Endodermal cell (in vitro differentiated cells): ENCODE data around the gene ZNF785. TPM values are rescaled to one million over a fixed set of nuclear protein-coding genes. Genes with fewer than 3 reads are reported as not detected.
"Not testable (repeated sequence)": the region's sequence is repeated elsewhere in the genome, so short reads cannot be mapped to it uniquely, and the experiment has no call there.

Experiments used
- DNase-seq: peaks from one replicate; pipeline ENCODE4 v3.0.0-alpha.2; 2017
- H3K27ac ChIP-seq: 2 replicates; pipeline ENCODE4 v1.5.1; 2013; ENCODE audit warnings: mild to moderate bottlenecking, low read depth, low read length, moderate library complexity
- H3K27me3 ChIP-seq: 2 replicates; pipeline ENCODE4 v1.6.1; 2013; ENCODE audit warnings: mild to moderate bottlenecking, low read length, moderate library complexity; ENCODE audit not compliant: insufficient read depth, control insufficient read depth, poor library complexity, severe bottlenecking
- H3K36me3 ChIP-seq: 2 replicates; pipeline ENCODE4 v1.7.0; 2013; ENCODE audit warnings: mild to moderate bottlenecking, low read length, moderate library complexity; ENCODE audit not compliant: control insufficient read depth, insufficient read depth
- H3K4me1 ChIP-seq: one replicate; pipeline ENCODE4 v1.7.0; 2013; ENCODE audit warnings: low read length; ENCODE audit not compliant: control insufficient read depth, insufficient read depth
- H3K4me3 ChIP-seq: 2 replicates; pipeline ENCODE4 v1.5.1; 2013; ENCODE audit warnings: mild to moderate bottlenecking, low read length, moderate library complexity
- H3K9ac ChIP-seq: 2 replicates; pipeline ENCODE4 v1.6.1; 2013; ENCODE audit warnings: mild to moderate bottlenecking, low read length, moderate library complexity; ENCODE audit not compliant: poor library complexity, severe bottlenecking; ENCODE audit errors: extremely low read depth
- H3K9me3 ChIP-seq: 2 replicates; pipeline ENCODE4 v1.6.1; 2013; ENCODE audit warnings: mild to moderate bottlenecking, low read length, moderate library complexity; ENCODE audit not compliant: control insufficient read depth
- H3K27ac Mint-ChIP-seq: 2 replicates; pipeline ENCODE4 v1.8.0; 2020; ENCODE audit warnings: mixed read lengths
- H3K27me3 Mint-ChIP-seq: 2 replicates; pipeline ENCODE4 v1.8.0; 2021; ENCODE audit warnings: mild to moderate bottlenecking, mixed read lengths; ENCODE audit not compliant: insufficient read depth
- H3K36me3 Mint-ChIP-seq: 2 replicates; pipeline ENCODE4 v1.8.0; 2020; ENCODE audit warnings: low read depth, mixed read lengths
- H3K4me1 Mint-ChIP-seq: 2 replicates; pipeline ENCODE4 v1.8.0; 2020; ENCODE audit warnings: mixed read lengths
- H3K4me3 Mint-ChIP-seq: 2 replicates; pipeline ENCODE4 v1.8.0; 2020; ENCODE audit warnings: mild to moderate bottlenecking, moderate library complexity, mixed read lengths
- H3K9me3 Mint-ChIP-seq: 2 replicates; pipeline ENCODE4 v1.8.0; 2020; ENCODE audit warnings: mild to moderate bottlenecking, mixed read lengths
- CTCF ChIP-seq: fragments of 200-600 bp; sonication (generic); conservative IDR thresholded peaks from 2 replicates; pipeline ENCODE4 v1.5.0; 2021; ENCODE audit warnings: antibody characterized with exemption, mild to moderate bottlenecking
- WGBS, 2 experiments: methylation state at CpG; one replicate each; pipeline versions ENCODE4 v1.1.5 to v1.1.7; 2013; ENCODE audit warnings: missing lambda C conversion rate in 2 of 2, mixed read lengths in 1 of 2; ENCODE audit not compliant: insufficient coverage in 1 of 2, insufficient read length in 1 of 2; 5-methylcytosine and 5-hydroxymethylcytosine counted together
- total RNA-seq, 2 donors: library from RNA; stranded (reverse); fragmentation: NEBNext Ultra II Directional in 1 of 2; extraction: Animal tissue kit (Norgen Biotek cat#: 25700) in 1 of 2; gene quantifications; 2 replicates in 1 of 2; 3 replicates in 1 of 2; pipeline ENCODE4 v1.2.1, GENCODE V29; 2021

Gene ZNF785
- total RNA-seq, 2 donors from 2014 or later = 22.5 to 24.0 TPM

GRCh38 chr16:30539000-30539964 lies 46.2 kb downstream of the ZNF785 start:
- 95 to 98% methylated on average over 5 to 8 of the region's 8 CpGs for WGBS, 2 experiments
- H3K9ac ChIP-seq = no peak overlapping the region
- no peaks in the 10 kb centered on the region for H3K27me3 ChIP-seq
- peaks cover 4% of the 10 kb centered on the region for H3K9me3 ChIP-seq
- no peak overlapping the region for H3K27ac ChIP-seq
- H3K4me3 ChIP-seq = no peak overlapping the region
- peaks cover 31% of the 10 kb centered on the region for H3K4me1 Mint-ChIP-seq
- H3K4me1 ChIP-seq = peaks cover under 1% of the 10 kb centered on the region
- H3K9me3 Mint-ChIP-seq = no peaks in the 10 kb centered on the region
- H3K4me3 Mint-ChIP-seq = no peak overlapping the region
- TF ChIP-seq CTCF = no peak
- H3K36me3 Mint-ChIP-seq = peaks cover 14% of the 10 kb centered on the region
- no peaks in the 10 kb centered on the region for H3K27me3 Mint-ChIP-seq
- H3K27ac Mint-ChIP-seq = peak overlapping the region; percentile 84
- DNase-seq = peak; percentile 47
- H3K36me3 ChIP-seq = no peaks in the 10 kb centered on the region

GRCh38 chr16:30536391-30537024 lies 49.0 kb downstream of the ZNF785 start:
- peaks cover 25% of the 10 kb centered on the region for H3K36me3 Mint-ChIP-seq
- H3K4me3 Mint-ChIP-seq = peak overlapping the region; percentile 73
- H3K4me3 ChIP-seq = peak overlapping the region; percentile 88

GRCh38 chr16:30535777-30536190 lies 49.7 kb downstream of the ZNF785 start:
- peak overlapping the region; percentile 90 for H3K27ac ChIP-seq
- TF ChIP-seq CTCF = peak; percentile 78

More at GRCh38 chr16:30536391-30537024, 49.0 kb downstream of the ZNF785 start:
- not testable (repeated sequence) for H3K4me1 ChIP-seq, DNase-seq, H3K27me3 Mint-ChIP-seq, H3K27ac ChIP-seq, H3K9me3 ChIP-seq, H3K9me3 Mint-ChIP-seq, H3K27me3 ChIP-seq
- Histone ChIP-seq H3K9ac (peak overlapping the region; percentile 86), H3K36me3 (peaks cover 13% of the 10 kb centered on the region)
- peaks cover 36% of the 10 kb centered on the region for H3K4me1 Mint-ChIP-seq
- WGBS, 2 experiments = 93% methylated on average over 12 to 13 of the region's 13 CpGs
- peak overlapping the region; percentile 96 for H3K27ac Mint-ChIP-seq

More at GRCh38 chr16:30535777-30536190, 49.7 kb downstream of the ZNF785 start:
- H3K27me3 Mint-ChIP-seq = no peaks in the 10 kb centered on the region
- no peaks in the 10 kb centered on the region for H3K9me3 Mint-ChIP-seq
- peak overlapping the region; percentile 88 for H3K4me3 ChIP-seq
- 32 to 39% methylated on average over 8 to 12 of the region's 12 CpGs for WGBS, 2 experiments
- H3K4me1 Mint-ChIP-seq = peaks cover 36% of the 10 kb centered on the region
- peak overlapping the region; percentile 96 for H3K27ac Mint-ChIP-seq
- peak overlapping the region; percentile 73 for H3K4me3 Mint-ChIP-seq
- H3K27me3 ChIP-seq = no peaks in the 10 kb centered on the region
- peak overlapping the region; percentile 86 for H3K9ac ChIP-seq
- H3K4me1 ChIP-seq = peaks cover 9% of the 10 kb centered on the region
- H3K9me3 ChIP-seq = no peaks in the 10 kb centered on the region
- H3K36me3 ChIP-seq = peaks cover 20% of the 10 kb centered on the region
- H3K36me3 Mint-ChIP-seq = peaks cover 32% of the 10 kb centered on the region
- peak; percentile 88 for DNase-seq
